H1 (cell line): ENCODE measurements around the gene PTPRD. TPM values are rescaled to one million over a fixed set of nuclear protein-coding genes. Genes with fewer than 3 reads are reported as not detected.

Experiments
- CHD7 ChIP-seq: fragments of 300-600 bp; sonication (generic); IDR thresholded peaks from 2 replicates; pipeline ENCODE4 v1.7.1; 2012; ENCODE audit warnings: low read length, moderate library complexity, mild to moderate bottlenecking, inconsistent platforms; ENCODE audit not compliant: insufficient replicate concordance
- CREB1 ChIP-seq: IDR thresholded peaks from 2 replicates; pipeline ENCODE4 v1.6.1; 2012; ENCODE audit warnings: inconsistent platforms
- CTBP2 ChIP-seq: IDR thresholded peaks from 2 replicates; pipeline ENCODE4 v1.7.0; 2011; ENCODE audit warnings: borderline replicate concordance, mild to moderate bottlenecking, moderate library complexity, mixed read lengths, low read length; ENCODE audit not compliant: insufficient read depth, insufficient read length
- HDAC2 ChIP-seq, 2 experiments: fragments of 300-600 bp in 1 of 2; sonication (generic) in 1 of 2; IDR thresholded peaks; 2 replicates each; pipeline ENCODE4 v1.6.1; 2011 to 2012; ENCODE audit warnings: low read depth in 2 of 2, low read length in 2 of 2, mild to moderate bottlenecking in 2 of 2, moderate library complexity in 2 of 2, borderline replicate concordance in 1 of 2, inconsistent platforms in 1 of 2
- KDM1A ChIP-seq: fragments of 200-600, 300-600 bp; sonication (generic); IDR thresholded peaks from 2 replicates; pipeline ENCODE4 v1.7.1; 2016; ENCODE audit warnings: mild to moderate bottlenecking, low read length, borderline replicate concordance
- SIN3A ChIP-seq, 2 experiments: IDR thresholded peaks in 1 of 2; conservative IDR thresholded peaks in 1 of 2; 2 replicates each; pipeline ENCODE4 v1.6.1; 2011 to 2012; ENCODE audit warnings: low read length in 2 of 2, improper control_type of control experiment in 1 of 2, low read depth in 1 of 2, mild to moderate bottlenecking in 1 of 2
- SP1 ChIP-seq: IDR thresholded peaks from 2 replicates; pipeline ENCODE4 v1.6.1; 2011; ENCODE audit warnings: low read depth, low read length
- polyA plus RNA-seq, 7 experiments: library from polyadenylated mRNA; depleted of rRNA in 3 of 7; stranded (reverse) in 5 of 7; unstranded in 2 of 7; fragments of >200 nt in 5 of 7; fragments of 200-250 nt in 2 of 7; gene quantifications; 1 replicate in 5 of 7; 2 replicates in 1 of 7; 4 replicates in 1 of 7; pipeline versions ENCODE4 v1.2.1 to v1.2.3, GENCODE V29; 2011 to 2013; ENCODE audit warnings: missing spikeins in 2 of 7, mixed read lengths in 2 of 7
- total RNA-seq: library from RNA; stranded (reverse); fragmentation: NEBNext Ultra II Directional; extraction: Animal tissue kit (Norgen Biotek cat#: 25700); gene quantifications from 2 replicates; pipeline ENCODE4 v1.2.1, GENCODE V29; 2021

PTPRD gene
- total and polyA plus RNA-seq, 2 of the 8 experiments (the other 6 are each of a cell fraction or from before 2014, with no cell fraction given), result 17.2 to 77.0 TPM

GRCh38 chr9:8666060-8666459, 1946.7 kb downstream of the PTPRD start (continued):
- TF ChIP-seq CHD7, result no peak
- TF ChIP-seq KDM1A, result no peak
- no peak for TF ChIP-seq CREB1
- no peak for TF ChIP-seq SP1
- TF ChIP-seq SIN3A (conservative IDR thresholded peaks at IDR 0.05 in 1 of 2, IDR thresholded peaks at IDR 0.05 in 1 of 2; ENCODE audit: low read depth in 1 of 2, low read length in 2 of 2), result no peak
- TF ChIP-seq CTBP2, result no peak
- TF ChIP-seq HDAC2 (IDR thresholded peaks at IDR 0.05; ENCODE audit: borderline replicate concordance in 1 of 2, low read depth in 2 of 2, low read length in 2 of 2), result no peak
